ENCODE measurements around the gene LDLRAD2. TPM values are rescaled to one million over a fixed set of nuclear protein-coding genes. Genes with fewer than 3 reads are reported as not detected.

LDLRAD2 gene
- total and polyA plus RNA-seq, 2 of the 4 experiments (the other 2 are of a cell fraction) = 0.05 TPM; not detected in 1

- ATAC-seq (ENCODE audit: low read depth) (no peak), DNase-seq (no peak)
- H4K5ac ChIP-seq (ENCODE audit: low read depth, low read length) = no peak overlapping the region
- no peak overlapping the region for H3K4me3 ChIP-seq (ENCODE audit: insufficient read depth, low read depth, low read length)
- no peak overlapping the region for H2BK120ac ChIP-seq (ENCODE audit: low read depth, low read length)
- WGBS, 2 experiments (ENCODE audit: extremely low coverage in 2 of 2, insufficient read length in 1 of 2) = no CpG with 5 or more reads among the region's 2 CpGs
- dilution Hi-C loops (cut with HindIII; ENCODE audit: low sequenced_read_pairs, unreplicated experiment) = no loop called here
- H3K9me1 ChIP-seq (ENCODE audit: insufficient read depth, low read length) = no peaks in the 10 kb centered on the region
- H3K14ac ChIP-seq (replicated peaks; ENCODE audit: low read depth, low read length) = no peak overlapping the region
- no peak overlapping the region for H2AK5ac ChIP-seq (ENCODE audit: low read depth, low read length)
- H2AK9ac ChIP-seq (replicated peaks; ENCODE audit: low read depth, low read length, poor library complexity) = no peak overlapping the region
- in situ Hi-C loops (cut with MboI; ENCODE audit: low sequenced_read_pairs) = no loop called here
- intact Hi-C loops (cut with micrococcal nuclease) = no loop called here
- no peak overlapping the region for H3K27ac ChIP-seq (ENCODE audit: insufficient read depth, low read length)
- H2BK5ac ChIP-seq (ENCODE audit: low read depth, low read length, poor library complexity, severe bottlenecking) = no peak overlapping the region
- H3K79me1 ChIP-seq (ENCODE audit: low read depth in 1 of 2, low read length in 2 of 2) = no peaks in the 10 kb centered on the region
- H3K9me3 ChIP-seq (ENCODE audit: control insufficient read depth, insufficient read depth, low read length) = no peaks in the 10 kb centered on the region
- H2BK15ac ChIP-seq (ENCODE audit: low read depth, low read length) = no peak overlapping the region
- no peak overlapping the region for H3K56ac ChIP-seq (ENCODE audit: extremely low read depth, insufficient read depth, low read length)
- BruUV-seq (replicated peaks) = no TSS peak
- no peak overlapping the region for H4K8ac ChIP-seq (ENCODE audit: low read depth in 2 of 2, low read length in 2 of 2)
- H3K4me2 ChIP-seq (ENCODE audit: low read depth, low read length) = no peak overlapping the region
- H3K18ac ChIP-seq (ENCODE audit: low read depth, low read length) = no peak overlapping the region
- ChIA-PET POLR2A (ENCODE audit: unreplicated experiment) (no interaction called here), CTCF (no interaction called here)
- H3K9ac ChIP-seq (ENCODE audit: low read depth, low read length) = no peak overlapping the region
- H2BK20ac ChIP-seq (ENCODE audit: low read depth, low read length) = no peak overlapping the region
- H3K36me3 ChIP-seq (ENCODE audit: control insufficient read depth, insufficient read depth, low read length) = peaks cover 68% of the 10 kb centered on the region
- H3K27me3 ChIP-seq (ENCODE audit: control insufficient read depth, insufficient read depth, low read length) = no peaks in the 10 kb centered on the region
- H3K23ac ChIP-seq (ENCODE audit: low read depth, low read length) = no peak overlapping the region
- TF ChIP-seq NFE2L2 (IDR thresholded peaks at IDR 0.05; ENCODE audit: low read depth, low read length) (no peak), MAZ (IDR thresholded peaks at IDR 0.05; ENCODE audit: borderline replicate concordance, low read depth, low read length) (no peak), MXI1 (IDR thresholded peaks at IDR 0.05; ENCODE audit: borderline replicate concordance, low read depth, low read length) (no peak), RCOR1 (IDR thresholded peaks at IDR 0.05; ENCODE audit: insufficient replicate concordance, low read length) (no peak), CTCF (conservative IDR thresholded peaks at IDR 0.05; ENCODE audit: low read depth, low read length) (no peak), POLR2A (IDR thresholded peaks at IDR 0.05; ENCODE audit: low read depth, low read length) (no peak), MAFK (IDR thresholded peaks at IDR 0.05; ENCODE audit: low read depth, low read length) (no peak), FOS (IDR thresholded peaks at IDR 0.05; ENCODE audit: low read depth, low read length) (no peak), RFX5 (IDR thresholded peaks at IDR 0.05; ENCODE audit: low read depth, low read length) (no peak), RAD21 (IDR thresholded peaks at IDR 0.05; ENCODE audit: low read length) (no peak), SMC3 (IDR thresholded peaks at IDR 0.05; ENCODE audit: low read depth, low read length) (no peak), CEBPB (IDR thresholded peaks at IDR 0.05; ENCODE audit: low read depth, low read length) (no peak)
- TF ChIP-seq, protein P1, sequence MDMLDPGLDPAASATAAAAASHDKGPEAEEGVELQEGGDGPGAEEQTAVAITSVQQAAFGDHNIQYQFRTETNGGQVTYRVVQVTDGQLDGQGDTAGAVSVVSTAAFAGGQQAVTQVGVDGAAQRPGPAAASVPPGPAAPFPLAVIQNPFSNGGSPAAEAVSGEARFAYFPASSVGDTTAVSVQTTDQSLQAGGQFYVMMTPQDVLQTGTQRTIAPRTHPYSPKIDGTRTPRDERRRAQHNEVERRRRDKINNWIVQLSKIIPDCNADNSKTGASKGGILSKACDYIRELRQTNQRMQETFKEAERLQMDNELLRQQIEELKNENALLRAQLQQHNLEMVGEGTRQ (IDR thresholded peaks at IDR 0.05; ENCODE audit: low read depth, low read length) = no peak
- TF ChIP-seq, protein P2, sequence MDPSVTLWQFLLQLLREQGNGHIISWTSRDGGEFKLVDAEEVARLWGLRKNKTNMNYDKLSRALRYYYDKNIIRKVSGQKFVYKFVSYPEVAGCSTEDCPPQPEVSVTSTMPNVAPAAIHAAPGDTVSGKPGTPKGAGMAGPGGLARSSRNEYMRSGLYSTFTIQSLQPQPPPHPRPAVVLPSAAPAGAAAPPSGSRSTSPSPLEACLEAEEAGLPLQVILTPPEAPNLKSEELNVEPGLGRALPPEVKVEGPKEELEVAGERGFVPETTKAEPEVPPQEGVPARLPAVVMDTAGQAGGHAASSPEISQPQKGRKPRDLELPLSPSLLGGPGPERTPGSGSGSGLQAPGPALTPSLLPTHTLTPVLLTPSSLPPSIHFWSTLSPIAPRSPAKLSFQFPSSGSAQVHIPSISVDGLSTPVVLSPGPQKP (IDR thresholded peaks at IDR 0.05; ENCODE audit: borderline replicate concordance, low read depth, low read length) = no peak
- no peak overlapping the region for H2AFZ ChIP-seq (replicated peaks; ENCODE audit: low read length, poor library complexity)
- H3K4me1 ChIP-seq (ENCODE audit: control insufficient read depth, insufficient read depth, low read length) = no peaks in the 10 kb centered on the region
- H3K4ac ChIP-seq (ENCODE audit: low read depth, low read length) = no peak overlapping the region
- no peak overlapping the region for H4K91ac ChIP-seq (ENCODE audit: insufficient read depth, low read depth, low read length)
- no peaks in the 10 kb centered on the region for H4K20me1 ChIP-seq (ENCODE audit: insufficient read depth, low read length)
Measured at GRCh38 chr1:21824926-21825325, 12.9 kb downstream of the LDLRAD2 start.

Measured in IMR-90 (cell line).